Immature natural killer cell (primary cell): ENCODE measurements around the gene ADH5. TPM values are rescaled to one million over a fixed set of nuclear protein-coding genes. Genes with fewer than 3 reads are reported as not detected.
"Not testable (repeated sequence)": the region's sequence is repeated elsewhere in the genome, so short reads cannot be mapped to it uniquely, and the experiment has no call there.

ENCODE experiments used
- DNase-seq, 3 donors: peaks; one replicate each; pipeline ENCODE4 v3.0.0; 2022; ENCODE audit warnings: mixed read lengths in 1 of 3
- H3K27ac Mint-ChIP-seq, 6 donors: one replicate each; pipeline ENCODE4 v1.8.0; 2020; ENCODE audit warnings: mixed read lengths in 6 of 6, mild to moderate bottlenecking in 5 of 6, inconsistent platforms in 4 of 6, moderate library complexity in 3 of 6
- H3K27me3 Mint-ChIP-seq, 3 donors: one replicate each; pipeline ENCODE4 v1.8.0; 2020 to 2021; ENCODE audit warnings: low read depth in 3 of 3, mild to moderate bottlenecking in 3 of 3, mixed read lengths in 3 of 3, moderate library complexity in 3 of 3, inconsistent platforms in 1 of 3
- H3K36me3 Mint-ChIP-seq, 3 donors: one replicate each; pipeline ENCODE4 v1.8.0; 2020; ENCODE audit warnings: mixed read lengths in 3 of 3, inconsistent platforms in 2 of 3, mild to moderate bottlenecking in 2 of 3
- H3K4me1 Mint-ChIP-seq, 2 donors: one replicate each; pipeline ENCODE4 v1.8.0; 2020; ENCODE audit warnings: inconsistent platforms in 2 of 2, mild to moderate bottlenecking in 2 of 2, mixed read lengths in 2 of 2, moderate library complexity in 1 of 2
- H3K4me3 Mint-ChIP-seq, 5 donors: one replicate each; pipeline ENCODE4 v1.8.0; 2020; ENCODE audit warnings: mild to moderate bottlenecking in 5 of 5, mixed read lengths in 5 of 5, inconsistent platforms in 3 of 5, moderate library complexity in 3 of 5
- H3K9me3 Mint-ChIP-seq, 6 donors: one replicate each; pipeline ENCODE4 v1.8.0; 2020; ENCODE audit warnings: mild to moderate bottlenecking in 6 of 6, mixed read lengths in 6 of 6, inconsistent platforms in 4 of 6, moderate library complexity in 3 of 6
- polyA plus RNA-seq, 3 donors: library from polyadenylated mRNA; unstranded; fragments of 300-500 nt; fragmentation: Illumina TruSeq; gene quantifications; one replicate each; pipeline ENCODE4 v1.2.3, GENCODE V29; 2021

Gene ADH5
- polyA plus RNA-seq, 3 donors from 2014 or later = 126 to 167 (median 140) TPM

DNA sequence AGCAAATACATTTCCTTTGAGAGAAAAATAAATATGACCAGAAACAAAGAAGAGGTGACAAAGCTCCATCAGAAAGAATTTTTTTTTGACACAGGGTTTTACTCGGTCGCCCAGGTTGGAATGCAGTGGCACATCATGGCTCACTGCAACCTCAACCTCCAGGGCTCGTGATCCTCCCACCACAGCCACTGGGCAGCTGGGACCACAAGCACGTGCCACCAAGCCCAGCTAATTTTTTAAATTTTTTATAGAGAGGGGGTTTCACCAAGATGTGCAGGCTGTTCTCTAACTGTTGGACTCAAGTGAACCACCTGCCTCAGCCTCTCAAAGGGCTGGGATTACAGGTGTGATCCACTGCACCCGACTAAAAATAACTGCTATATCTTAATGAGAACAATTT, 10.3 kb downstream of the ADH5 start:
- Mint-ChIP-seq H3K27ac (no peak overlapping the region), H3K4me1 (peaks cover 0 to 11% of the 10 kb centered on the region in 2 donors), H3K4me3 (no peak overlapping the region), H3K9me3 (no peaks in the 10 kb centered on the region), H3K27me3 (no peaks in the 10 kb centered on the region), H3K36me3 (peaks cover 23 to 53% (median 43%) of the 10 kb centered on the region in 3 donors)
- DNase-seq = no peak

DNA sequence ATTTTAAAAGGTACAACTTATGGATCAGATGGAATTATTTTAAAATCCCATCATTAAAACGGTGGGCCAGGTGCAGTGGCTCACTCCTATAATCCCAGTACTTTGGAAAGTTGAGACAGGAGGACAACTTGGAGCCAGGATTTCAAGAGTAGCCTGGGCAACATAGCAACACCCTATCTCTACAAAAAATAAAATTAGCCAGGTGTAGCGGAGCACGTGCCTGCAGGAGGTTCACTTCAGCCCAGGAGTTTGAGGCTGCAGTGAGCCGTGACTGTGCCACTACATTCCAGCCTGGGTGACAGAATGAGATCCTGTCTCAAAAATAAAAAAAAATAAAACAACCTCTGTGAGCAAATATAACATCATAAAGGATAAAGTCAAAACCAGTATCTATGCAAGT, 11.4 kb downstream of the ADH5 start:
- no peak for DNase-seq
- Mint-ChIP-seq H3K4me3 (no peak overlapping the region), H3K27ac (no peak overlapping the region), H3K9me3 (no peaks in the 10 kb centered on the region), H3K36me3 (peaks cover 30 to 61% (median 48%) of the 10 kb centered on the region in 3 donors), H3K4me1 (peaks cover 0 to 18% of the 10 kb centered on the region in 2 donors), H3K27me3 (no peaks in the 10 kb centered on the region)

DNA sequence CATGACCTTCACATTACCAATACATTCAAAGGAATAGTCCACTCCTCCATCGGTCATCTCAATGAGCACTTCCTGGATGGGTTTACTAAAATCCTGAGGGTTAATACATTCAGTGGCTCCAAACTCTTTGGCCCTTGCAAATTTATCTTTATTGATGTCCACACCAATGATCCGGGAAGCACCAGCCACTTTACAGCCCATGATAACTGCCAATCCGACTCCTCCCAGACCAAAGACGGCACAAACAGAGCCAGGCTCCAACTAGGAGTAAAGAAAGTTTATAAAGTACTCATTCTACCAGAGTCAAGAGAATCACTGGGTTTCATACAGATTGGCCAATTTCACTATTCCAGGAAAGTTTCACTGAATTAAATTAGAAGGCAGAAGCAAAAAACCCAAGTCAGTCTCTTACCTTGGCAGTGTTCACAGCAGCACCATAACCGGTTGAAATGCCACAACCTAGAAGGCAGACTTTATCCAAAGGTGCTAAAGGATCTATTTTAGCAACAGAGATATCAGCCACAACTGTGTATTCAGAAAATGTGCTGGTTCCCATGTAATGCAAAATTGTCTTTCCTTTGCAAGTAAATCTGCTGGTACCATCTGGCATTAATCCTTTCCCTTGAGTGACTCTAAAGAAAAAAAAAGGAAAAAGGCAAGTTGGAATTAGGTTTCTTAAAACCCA, 12.2 kb downstream of the ADH5 start:
- no peak for DNase-seq
- Mint-ChIP-seq H3K27me3 (no peaks in the 10 kb centered on the region), H3K9me3 (no peaks in the 10 kb centered on the region), H3K4me1 (peaks cover 0 to 18% of the 10 kb centered on the region in 2 donors), H3K36me3 (peaks cover 27 to 58% (median 47%) of the 10 kb centered on the region in 3 donors), H3K4me3 (no peak overlapping the region), H3K27ac (peak overlapping the region in 1 of 6 donors; percentile 67)

DNA sequence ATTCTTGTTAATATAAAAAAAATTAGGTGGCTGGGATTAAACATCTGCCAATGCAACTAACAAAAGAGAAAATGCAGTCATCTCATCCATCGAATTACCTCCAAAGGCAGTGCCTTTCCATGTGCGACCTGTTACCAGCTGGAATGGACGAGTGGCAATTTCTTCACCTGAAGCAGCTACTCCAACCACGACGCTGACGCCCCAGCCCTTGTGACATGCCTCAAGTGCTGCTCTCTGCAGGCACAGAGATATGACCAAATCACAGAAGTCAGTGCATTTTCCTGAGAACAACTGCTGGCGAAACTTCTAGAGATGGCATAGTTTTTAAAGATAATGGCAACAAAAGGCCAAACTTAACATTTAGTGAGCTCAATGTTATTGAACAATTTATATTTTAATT, 13.8 kb downstream of the ADH5 start:
- no peak overlapping the region for H3K27ac Mint-ChIP-seq
- H3K27me3 Mint-ChIP-seq = no peaks in the 10 kb centered on the region
- peaks cover 0 to 18% of the 10 kb centered on the region in 2 donors for H3K4me1 Mint-ChIP-seq
- H3K36me3 Mint-ChIP-seq = peaks cover 24 to 51% (median 40%) of the 10 kb centered on the region in 3 donors
- H3K9me3 Mint-ChIP-seq = no peaks in the 10 kb centered on the region
- DNase-seq = no peak
- no peak overlapping the region for H3K4me3 Mint-ChIP-seq

DNA sequence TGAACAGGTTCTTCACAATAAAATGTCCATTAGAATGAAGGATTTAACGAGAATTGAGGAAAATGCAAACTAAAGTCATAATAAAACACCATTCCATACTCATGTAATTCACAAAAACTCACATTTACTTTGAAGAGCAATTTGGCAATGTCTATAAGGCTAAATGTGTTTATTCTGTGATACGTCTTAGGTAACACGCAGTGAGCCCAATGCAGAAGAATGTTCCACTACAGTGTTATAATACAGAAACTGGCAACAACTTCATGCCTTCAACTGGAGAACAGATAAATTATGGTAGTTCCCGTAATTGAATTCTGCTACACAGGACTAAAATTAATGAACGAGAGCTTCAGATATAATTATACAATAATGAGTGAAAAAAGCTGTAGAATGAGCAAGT, 17.4 kb downstream of the ADH5 start:
- H3K9me3 Mint-ChIP-seq = no peaks in the 10 kb centered on the region
- H3K4me3 Mint-ChIP-seq = no peak overlapping the region
- H3K27me3 Mint-ChIP-seq = no peaks in the 10 kb centered on the region
- H3K27ac Mint-ChIP-seq = peak overlapping the region in 1 of 6 donors; percentile 43
- H3K4me1 Mint-ChIP-seq = peaks cover 0 to 11% of the 10 kb centered on the region in 2 donors
- DNase-seq = no peak
- peaks cover 21 to 42% (median 26%) of the 10 kb centered on the region in 3 donors for H3K36me3 Mint-ChIP-seq

DNA sequence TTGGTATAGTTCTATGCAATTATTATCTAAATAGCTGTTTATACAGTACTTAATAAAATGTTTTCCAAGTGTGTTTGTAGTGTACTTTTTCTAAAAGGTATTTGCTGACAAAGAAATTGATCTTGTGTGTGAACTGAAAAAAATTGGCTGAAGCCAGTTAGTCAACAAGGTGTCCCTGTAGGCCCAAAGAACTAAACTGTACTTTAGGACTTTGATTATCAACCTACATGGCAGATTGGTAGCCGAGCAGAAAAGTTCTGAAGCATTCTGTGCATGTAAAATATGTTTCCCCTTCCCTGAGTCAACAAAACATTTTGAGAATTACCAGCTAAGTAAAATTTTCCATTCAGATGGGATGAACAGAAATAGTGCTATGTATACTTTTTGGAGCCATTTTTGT, 21.0 kb downstream of the ADH5 start:
- H3K27ac Mint-ChIP-seq = peak overlapping the region in 2 of 6 donors; percentile 51 to 65
- no peak overlapping the region for H3K4me3 Mint-ChIP-seq
- H3K4me1 Mint-ChIP-seq = peaks cover 0 to 3% of the 10 kb centered on the region in 2 donors
- peaks cover 9 to 41% (median 23%) of the 10 kb centered on the region in 3 donors for H3K36me3 Mint-ChIP-seq
- no peak for DNase-seq
- H3K9me3 Mint-ChIP-seq = no peaks in the 10 kb centered on the region
- no peaks in the 10 kb centered on the region for H3K27me3 Mint-ChIP-seq

DNA sequence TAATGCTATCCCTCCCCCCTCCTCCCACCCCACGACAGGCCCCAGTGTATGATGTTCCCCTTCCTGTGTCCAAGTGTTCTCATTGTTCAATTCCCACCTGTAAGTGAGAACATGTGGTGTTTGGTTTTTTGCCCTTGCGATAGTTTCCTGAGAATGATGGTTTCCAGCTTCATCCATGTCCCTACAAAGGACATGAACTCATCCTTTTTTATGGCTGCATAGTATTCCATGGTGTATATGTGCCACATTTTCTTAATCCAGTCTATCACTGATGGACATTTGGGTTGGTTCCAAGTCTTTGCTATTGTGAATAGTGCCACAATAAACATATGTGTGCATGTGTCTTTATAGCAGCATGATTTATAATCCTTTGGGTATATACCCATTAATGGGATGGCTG, 23.1 kb downstream of the ADH5 start:
- not testable (repeated sequence) for H3K9me3 Mint-ChIP-seq, H3K27me3 Mint-ChIP-seq
- H3K36me3 Mint-ChIP-seq = peaks cover 4 to 40% (median 27%) of the 10 kb centered on the region in 3 donors

DNA sequence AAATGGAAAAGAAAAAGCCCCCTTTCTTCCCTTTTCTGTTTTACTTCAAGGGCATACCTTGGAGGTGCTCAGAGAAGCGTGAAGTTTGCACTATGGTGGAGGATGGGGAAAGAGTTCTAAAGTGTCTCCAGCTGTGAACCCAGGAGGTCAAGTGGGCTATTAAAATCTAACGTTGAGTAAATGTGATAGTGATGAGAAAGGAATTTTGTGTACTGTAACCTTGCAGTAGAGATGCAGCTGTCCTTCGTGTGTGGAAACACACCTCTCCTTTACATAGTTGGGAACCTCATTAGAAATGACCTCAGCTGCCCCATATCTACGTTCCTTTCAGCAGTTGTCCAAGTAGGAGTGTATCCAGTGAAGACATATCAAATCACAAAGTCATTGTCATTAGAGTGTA, 26.5 kb downstream of the ADH5 start:
- Mint-ChIP-seq H3K4me3 (no peak overlapping the region), H3K36me3 (peaks cover 4 to 48% (median 33%) of the 10 kb centered on the region in 3 donors), H3K4me1 (no peaks in the 10 kb centered on the region), H3K27me3 (no peaks in the 10 kb centered on the region), H3K9me3 (no peaks in the 10 kb centered on the region), H3K27ac (peak overlapping the region in 2 of 6 donors; percentile 5 to 29)
- DNase-seq = no peak

More for the DNA sequence above, 23.1 kb downstream of the ADH5 start:
- not testable (repeated sequence) for DNase-seq, H3K4me1 Mint-ChIP-seq, H3K4me3 Mint-ChIP-seq
- H3K27ac Mint-ChIP-seq = peak overlapping the region in 1 of 6 donors; percentile 48

DNA sequence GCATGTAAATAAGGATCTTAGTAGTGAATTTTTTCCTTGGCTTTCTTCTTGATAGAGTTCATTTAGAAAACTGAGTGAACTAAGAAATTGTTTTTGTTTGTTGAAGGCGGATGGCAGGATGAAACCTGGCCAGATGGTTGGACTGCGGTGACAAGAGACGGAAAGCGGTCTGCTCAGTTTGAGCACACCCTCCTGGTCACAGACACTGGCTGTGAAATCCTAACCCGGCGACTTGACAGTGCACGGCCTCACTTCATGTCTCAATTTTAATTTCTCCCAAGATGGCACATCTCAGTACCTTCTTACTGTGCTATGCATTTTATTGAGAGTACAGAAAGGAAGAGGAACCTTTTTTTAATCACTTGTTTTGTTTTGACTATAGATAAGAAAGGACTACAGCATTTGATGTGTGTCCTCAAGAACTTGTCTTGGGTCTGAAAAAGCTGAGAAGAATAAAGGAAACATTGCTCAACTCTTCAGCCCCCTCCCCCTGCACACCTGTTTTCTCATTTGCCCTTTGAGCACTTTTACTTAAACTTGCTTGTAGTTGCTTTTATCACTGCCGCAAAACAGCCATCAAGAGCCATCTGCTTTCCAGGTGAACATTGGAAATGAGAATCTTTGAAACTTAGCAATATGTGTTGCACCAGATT, 27.4 kb downstream of the ADH5 start:
- Mint-ChIP-seq H3K27me3 (no peaks in the 10 kb centered on the region), H3K4me1 (peaks cover 1 to 2% of the 10 kb centered on the region in 2 donors), H3K27ac (no peak overlapping the region), H3K9me3 (no peaks in the 10 kb centered on the region), H3K36me3 (peaks cover 4 to 45% (median 28%) of the 10 kb centered on the region in 3 donors), H3K4me3 (no peak overlapping the region)
- no peak for DNase-seq

DNA sequence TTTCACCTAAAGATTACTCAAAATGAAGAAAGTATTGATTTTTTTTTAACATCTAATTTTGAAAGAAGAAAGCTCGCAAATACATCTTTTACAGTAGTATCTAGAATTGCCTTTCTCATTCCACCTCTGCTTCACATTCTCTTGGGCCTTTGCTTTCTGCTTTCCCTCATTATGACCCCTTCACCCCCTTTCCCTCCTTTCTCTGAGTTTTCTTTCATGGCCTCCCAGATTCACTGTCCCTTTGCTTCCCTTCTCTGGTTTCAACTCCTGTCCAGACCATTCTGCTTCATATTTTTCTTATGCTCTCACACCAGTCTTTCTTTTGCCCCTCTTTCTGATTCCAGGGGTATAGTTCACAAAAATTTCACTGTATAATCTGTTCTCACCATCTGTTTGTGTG, 29.0 kb downstream of the ADH5 start:
- no peak for DNase-seq
- Mint-ChIP-seq H3K36me3 (peaks cover 5 to 39% (median 20%) of the 10 kb centered on the region in 3 donors), H3K4me1 (peaks cover 8% of the 10 kb centered on the region in 2 donors), H3K9me3 (no peaks in the 10 kb centered on the region), H3K27me3 (no peaks in the 10 kb centered on the region), H3K4me3 (no peak overlapping the region), H3K27ac (peak overlapping the region in 3 of 6 donors; percentile 37 to 48 (median 47))

DNA sequence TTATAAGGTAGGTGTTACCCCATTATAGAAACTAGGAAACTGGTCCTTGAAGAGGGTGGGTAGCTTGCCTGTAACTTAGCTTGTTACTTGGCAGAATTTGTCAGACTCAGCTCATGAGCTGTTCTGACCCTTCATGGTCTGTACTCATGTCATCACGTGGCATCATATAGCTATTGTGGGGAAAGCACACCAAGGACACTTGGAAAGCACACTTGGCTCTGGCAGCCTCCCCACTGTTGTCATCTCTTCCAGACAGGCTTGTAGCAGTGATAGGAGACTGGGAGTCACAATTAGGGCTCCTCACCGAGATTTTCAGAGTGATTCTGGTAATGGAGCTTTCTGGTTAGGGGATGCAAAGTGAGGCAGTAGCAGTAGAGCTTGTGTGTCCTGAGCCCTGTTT, 30.4 kb downstream of the ADH5 start:
- no peak overlapping the region for H3K27ac Mint-ChIP-seq
- no peaks in the 10 kb centered on the region for H3K9me3 Mint-ChIP-seq
- peaks cover 9 to 37% (median 19%) of the 10 kb centered on the region in 3 donors for H3K36me3 Mint-ChIP-seq
- peaks cover 0 to 4% (median 0%) of the 10 kb centered on the region in 3 donors for H3K27me3 Mint-ChIP-seq
- H3K4me1 Mint-ChIP-seq = peaks cover 8% of the 10 kb centered on the region in 2 donors
- no peak overlapping the region for H3K4me3 Mint-ChIP-seq
- DNase-seq = no peak

DNA sequence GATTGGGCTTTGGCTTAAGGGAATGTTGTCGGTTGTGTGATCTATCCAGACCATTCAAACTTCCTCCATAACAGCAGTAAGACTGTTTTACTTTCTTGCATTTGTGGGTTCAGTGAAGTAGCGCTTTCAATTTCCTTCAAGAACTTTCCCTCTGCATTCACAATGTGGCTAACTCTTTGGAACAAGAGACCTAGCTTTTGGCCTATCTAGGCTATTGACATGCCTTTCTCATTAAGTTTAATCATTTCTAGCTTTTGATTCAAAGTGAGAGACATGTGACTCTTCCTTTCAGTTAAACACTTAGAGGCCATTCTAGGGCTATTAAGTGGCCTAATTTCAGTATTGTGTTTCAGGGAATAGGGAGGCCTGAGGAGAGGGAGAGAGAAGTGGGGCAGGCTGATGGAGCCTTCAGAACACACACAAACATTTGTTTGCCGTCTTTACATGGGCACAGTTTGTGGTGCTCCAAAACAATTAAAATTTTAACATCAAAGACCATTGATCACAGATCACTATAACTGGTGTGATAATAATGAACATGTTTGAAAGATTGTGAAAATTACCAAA, 34.1 kb downstream of the ADH5 start:
- Mint-ChIP-seq H3K27ac (peak overlapping the region in 3 of 6 donors; percentile 35 to 45 (median 37)), H3K4me3 (no peak overlapping the region)
- DNase-seq = no peak

DNA sequence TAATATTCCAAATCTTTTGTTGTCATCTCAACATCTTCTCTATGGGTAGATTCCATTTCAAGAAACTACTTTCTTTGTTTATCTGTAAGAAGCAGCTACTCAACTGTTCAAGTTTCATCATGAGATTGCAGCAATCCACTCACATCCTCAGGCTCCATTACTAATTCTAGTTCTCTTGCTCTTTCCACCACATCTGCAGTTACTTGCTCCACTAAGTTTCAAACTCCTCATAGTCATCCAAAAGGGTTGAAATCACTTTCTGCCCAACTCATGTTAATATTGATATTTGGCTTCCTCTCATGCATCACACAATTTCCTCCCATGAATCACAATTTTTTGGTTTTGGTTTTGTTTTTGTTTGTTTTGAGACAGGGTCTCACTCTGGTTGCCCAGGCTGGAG, 35.7 kb downstream of the ADH5 start:
- Mint-ChIP-seq H3K4me3 (no peak overlapping the region), H3K36me3 (peaks cover 16 to 35% (median 18%) of the 10 kb centered on the region in 3 donors), H3K4me1 (peaks cover 11 to 30% of the 10 kb centered on the region in 2 donors), H3K27me3 (peaks cover 0 to 4% (median 3%) of the 10 kb centered on the region in 3 donors), H3K9me3 (no peaks in the 10 kb centered on the region), H3K27ac (peak overlapping the region; percentile 6 to 80 (median 38))
- no peak for DNase-seq

More for the DNA sequence above, 34.1 kb downstream of the ADH5 start:
- Mint-ChIP-seq H3K4me1 (peaks cover 11 to 30% of the 10 kb centered on the region in 2 donors), H3K36me3 (peaks cover 9 to 36% (median 15%) of the 10 kb centered on the region in 3 donors), H3K9me3 (no peaks in the 10 kb centered on the region), H3K27me3 (peaks cover 0 to 4% (median 3%) of the 10 kb centered on the region in 3 donors)

DNA sequence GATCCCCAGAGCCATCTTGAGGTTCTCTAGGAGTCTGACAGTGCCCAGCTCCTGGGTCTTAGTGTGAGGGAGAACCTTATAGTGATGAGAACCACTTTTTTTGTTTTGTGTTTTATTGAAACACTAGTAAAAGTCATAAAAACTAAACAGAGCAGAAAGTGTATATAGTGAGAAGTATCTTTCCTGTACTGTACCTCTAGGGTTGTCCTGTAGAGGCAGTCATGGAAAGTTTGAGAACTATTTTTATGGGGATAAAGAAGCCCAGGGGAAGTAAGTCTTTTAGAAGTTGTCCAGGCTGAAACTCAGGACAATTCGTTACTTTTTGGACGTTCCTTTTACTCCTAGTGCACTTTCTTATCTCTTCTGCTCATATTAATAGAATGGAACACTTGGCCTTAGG, 40.9 kb downstream of the ADH5 start:
- Mint-ChIP-seq H3K4me3 (no peak overlapping the region), H3K9me3 (no peaks in the 10 kb centered on the region), H3K36me3 (peaks cover 14 to 45% (median 28%) of the 10 kb centered on the region in 3 donors), H3K4me1 (peaks cover 15 to 31% of the 10 kb centered on the region in 2 donors), H3K27ac (peak overlapping the region in 3 of 6 donors; percentile 12 to 42 (median 23)), H3K27me3 (peaks cover 0 to 3% (median 3%) of the 10 kb centered on the region in 3 donors)
- no peak for DNase-seq
